Nephron (organoid): ENCODE data around the gene SDK2.

Experiments used
- H3K27ac Mint-ChIP-seq, 3 experiments: 2 replicates each; pipeline ENCODE4 v1.8.0; 2020; ENCODE audit warnings: mixed read lengths in 3 of 3, mild to moderate bottlenecking in 2 of 3, moderate library complexity in 1 of 3
- H3K27me3 Mint-ChIP-seq: 2 replicates; pipeline ENCODE4 v1.8.0; 2021; ENCODE audit warnings: low read depth, mild to moderate bottlenecking, moderate library complexity, mixed read lengths
- H3K36me3 Mint-ChIP-seq: 2 replicates; pipeline ENCODE4 v1.8.0; 2020; ENCODE audit warnings: low read depth, mixed read lengths
- H3K4me1 Mint-ChIP-seq: 2 replicates; pipeline ENCODE4 v1.8.0; 2020; ENCODE audit warnings: mixed read lengths
- H3K4me3 Mint-ChIP-seq, 3 experiments: 2 replicates each; pipeline ENCODE4 v1.8.0; 2020; ENCODE audit warnings: mild to moderate bottlenecking in 3 of 3, mixed read lengths in 3 of 3, moderate library complexity in 2 of 3
- H3K9me3 Mint-ChIP-seq: 2 replicates; pipeline ENCODE4 v1.8.0; 2020; ENCODE audit warnings: mixed read lengths
- TF ChIP-seq, protein P1 (sequence below), 3 experiments: fragments of 200-600 bp; sonication (generic); IDR thresholded peaks; one replicate each; pipeline ENCODE4 v1.5.0; 2021; ENCODE audit warnings: antibody characterized with exemption in 3 of 3; ENCODE audit not compliant: unreplicated experiment in 3 of 3

SDK2 gene

DNA sequence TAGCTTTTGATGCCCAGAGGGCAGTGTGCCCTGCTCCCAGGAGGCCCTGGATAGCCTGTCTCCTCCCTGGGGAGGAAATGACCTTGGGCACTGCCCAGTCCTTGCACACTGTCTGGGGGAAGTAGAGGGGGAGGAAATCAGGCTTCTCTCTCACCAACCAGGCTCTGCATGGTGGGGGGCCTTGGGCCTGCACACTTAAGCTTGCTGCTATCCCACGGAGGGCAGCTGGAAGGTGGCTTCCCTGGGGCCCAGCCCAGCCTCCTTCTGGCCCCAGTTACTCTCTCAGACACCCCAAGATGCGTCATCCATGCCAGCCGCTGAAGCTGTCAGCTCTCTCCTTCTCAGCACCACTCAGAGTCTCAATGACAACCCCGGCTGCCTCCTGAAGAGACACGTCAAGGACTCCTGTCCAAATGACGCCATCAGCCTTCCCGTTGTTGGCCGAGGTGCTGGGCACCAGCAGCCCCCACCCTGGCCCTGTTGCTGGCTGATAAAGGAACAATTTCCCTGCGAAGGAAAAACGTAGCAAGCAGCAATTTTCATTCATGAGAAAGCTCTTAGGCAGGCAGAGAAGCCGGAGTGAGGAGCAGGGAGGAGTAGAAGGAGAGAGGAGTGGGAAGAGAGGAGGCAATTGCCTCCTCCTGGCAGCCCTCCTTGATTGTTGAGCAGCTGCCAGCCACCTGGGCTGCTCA is 95.5 kb downstream of the SDK2 start:
- Mint-ChIP-seq H3K4me3 (no peak overlapping the region), H3K9me3 (no peaks in the 10 kb centered on the region), H3K27me3 (peaks cover 27% of the 10 kb centered on the region), H3K36me3 (no peaks in the 10 kb centered on the region), H3K4me1 (peaks cover 51% of the 10 kb centered on the region), H3K27ac (no peak overlapping the region)
- TF ChIP-seq, protein P1, sequence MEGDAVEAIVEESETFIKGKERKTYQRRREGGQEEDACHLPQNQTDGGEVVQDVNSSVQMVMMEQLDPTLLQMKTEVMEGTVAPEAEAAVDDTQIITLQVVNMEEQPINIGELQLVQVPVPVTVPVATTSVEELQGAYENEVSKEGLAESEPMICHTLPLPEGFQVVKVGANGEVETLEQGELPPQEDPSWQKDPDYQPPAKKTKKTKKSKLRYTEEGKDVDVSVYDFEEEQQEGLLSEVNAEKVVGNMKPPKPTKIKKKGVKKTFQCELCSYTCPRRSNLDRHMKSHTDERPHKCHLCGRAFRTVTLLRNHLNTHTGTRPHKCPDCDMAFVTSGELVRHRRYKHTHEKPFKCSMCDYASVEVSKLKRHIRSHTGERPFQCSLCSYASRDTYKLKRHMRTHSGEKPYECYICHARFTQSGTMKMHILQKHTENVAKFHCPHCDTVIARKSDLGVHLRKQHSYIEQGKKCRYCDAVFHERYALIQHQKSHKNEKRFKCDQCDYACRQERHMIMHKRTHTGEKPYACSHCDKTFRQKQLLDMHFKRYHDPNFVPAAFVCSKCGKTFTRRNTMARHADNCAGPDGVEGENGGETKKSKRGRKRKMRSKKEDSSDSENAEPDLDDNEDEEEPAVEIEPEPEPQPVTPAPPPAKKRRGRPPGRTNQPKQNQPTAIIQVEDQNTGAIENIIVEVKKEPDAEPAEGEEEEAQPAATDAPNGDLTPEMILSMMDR (IDR thresholded peaks at IDR 0.05; ENCODE audit: unreplicated experiment in 3 of 3), result no peak

DNA sequence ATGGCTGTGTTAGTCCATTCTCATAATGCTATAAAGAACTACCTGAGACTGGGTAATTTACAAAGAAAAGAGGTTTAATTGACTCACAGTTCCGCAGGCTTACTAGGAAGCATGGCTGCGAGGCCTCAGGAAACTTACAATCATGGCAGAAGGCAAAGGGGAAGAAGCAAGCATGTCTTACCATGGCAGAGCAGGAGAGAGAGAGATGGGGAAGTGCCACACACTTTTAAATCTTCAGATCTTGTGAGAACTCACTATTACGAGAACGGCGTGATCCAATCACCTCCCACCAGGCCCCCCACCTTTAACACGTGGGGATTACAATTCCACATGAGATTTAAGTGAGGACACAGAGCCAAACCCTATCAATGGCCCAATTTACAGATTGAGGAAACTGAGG is 96.5 kb downstream of the SDK2 start:
- Mint-ChIP-seq H3K4me1 (peaks cover 50% of the 10 kb centered on the region), H3K27ac (no peak overlapping the region), H3K36me3 (no peaks in the 10 kb centered on the region), H3K4me3 (no peak overlapping the region), H3K27me3 (peaks cover 33% of the 10 kb centered on the region), H3K9me3 (no peaks in the 10 kb centered on the region)
- TF ChIP-seq, protein P1 (IDR thresholded peaks at IDR 0.05; ENCODE audit: unreplicated experiment in 3 of 3), result no peak

DNA sequence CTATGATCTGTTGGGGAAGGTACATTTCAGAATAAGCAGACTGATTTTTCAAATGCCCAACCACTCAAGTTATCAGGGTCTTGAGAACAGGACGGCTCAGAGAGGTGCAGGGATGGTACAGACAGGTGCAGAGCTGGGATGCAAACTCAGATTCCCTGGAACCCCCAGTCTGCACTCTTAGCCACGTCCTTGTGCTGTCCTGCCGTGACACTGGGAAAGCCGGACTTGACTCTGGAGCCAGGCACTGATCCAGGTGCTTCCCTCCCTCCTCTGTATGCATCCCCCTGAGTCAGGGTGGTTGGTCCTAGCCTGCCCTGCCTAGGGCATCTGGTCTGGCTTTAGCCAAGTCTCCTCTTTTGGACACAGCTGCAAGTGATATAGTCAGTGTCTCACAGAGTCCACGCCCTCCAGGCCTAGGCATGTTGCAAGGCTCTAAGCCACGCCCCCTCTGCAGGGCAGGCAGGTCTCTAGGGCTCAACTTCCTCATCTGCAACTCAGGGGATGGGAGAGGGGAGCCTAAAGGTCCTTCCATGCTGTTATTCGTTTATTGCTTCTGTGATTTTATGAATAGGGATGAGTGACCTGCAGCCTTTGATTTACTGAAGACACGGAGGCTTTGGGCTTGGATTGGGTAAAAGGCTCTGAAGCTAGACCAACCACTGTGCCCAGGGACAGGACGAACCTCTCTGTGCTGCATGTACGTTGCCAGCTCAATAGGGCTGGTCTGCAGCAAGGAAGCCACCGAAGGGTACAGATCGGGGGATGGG is 97.3 kb downstream of the SDK2 start:
- Mint-ChIP-seq H3K27me3 (peaks cover 33% of the 10 kb centered on the region), H3K36me3 (no peaks in the 10 kb centered on the region), H3K4me1 (peaks cover 41% of the 10 kb centered on the region), H3K9me3 (no peaks in the 10 kb centered on the region), H3K27ac (no peak overlapping the region), H3K4me3 (no peak overlapping the region)
- TF ChIP-seq, protein P1 (IDR thresholded peaks at IDR 0.05; ENCODE audit: unreplicated experiment in 3 of 3), result no peak

DNA sequence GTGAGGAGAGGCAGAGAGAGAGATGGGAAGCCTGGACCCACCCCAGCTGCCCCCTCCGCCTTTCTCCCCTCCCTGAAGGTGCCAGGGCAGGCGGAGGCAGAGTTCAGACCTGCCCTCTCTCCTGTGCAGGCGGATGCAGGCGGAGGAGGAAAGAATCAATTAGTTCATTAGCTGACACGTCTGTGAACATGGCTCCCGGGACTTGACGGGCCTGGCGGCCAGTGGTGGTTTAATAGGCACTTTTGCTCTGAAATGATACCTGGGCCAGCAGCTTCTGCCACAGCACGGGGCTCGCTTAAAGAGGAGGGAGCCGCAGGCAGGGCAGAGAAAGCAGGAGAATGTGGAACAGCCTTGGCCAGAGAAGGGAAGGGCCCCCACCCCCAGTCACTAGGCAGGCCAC is 98.1 kb downstream of the SDK2 start:
- Mint-ChIP-seq H3K27ac (no peak overlapping the region), H3K27me3 (peaks cover 33% of the 10 kb centered on the region), H3K36me3 (no peaks in the 10 kb centered on the region), H3K9me3 (no peaks in the 10 kb centered on the region), H3K4me3 (no peak overlapping the region), H3K4me1 (peaks cover 33% of the 10 kb centered on the region)
- TF ChIP-seq, protein P1 (IDR thresholded peaks at IDR 0.05; ENCODE audit: unreplicated experiment in 3 of 3), result no peak

DNA sequence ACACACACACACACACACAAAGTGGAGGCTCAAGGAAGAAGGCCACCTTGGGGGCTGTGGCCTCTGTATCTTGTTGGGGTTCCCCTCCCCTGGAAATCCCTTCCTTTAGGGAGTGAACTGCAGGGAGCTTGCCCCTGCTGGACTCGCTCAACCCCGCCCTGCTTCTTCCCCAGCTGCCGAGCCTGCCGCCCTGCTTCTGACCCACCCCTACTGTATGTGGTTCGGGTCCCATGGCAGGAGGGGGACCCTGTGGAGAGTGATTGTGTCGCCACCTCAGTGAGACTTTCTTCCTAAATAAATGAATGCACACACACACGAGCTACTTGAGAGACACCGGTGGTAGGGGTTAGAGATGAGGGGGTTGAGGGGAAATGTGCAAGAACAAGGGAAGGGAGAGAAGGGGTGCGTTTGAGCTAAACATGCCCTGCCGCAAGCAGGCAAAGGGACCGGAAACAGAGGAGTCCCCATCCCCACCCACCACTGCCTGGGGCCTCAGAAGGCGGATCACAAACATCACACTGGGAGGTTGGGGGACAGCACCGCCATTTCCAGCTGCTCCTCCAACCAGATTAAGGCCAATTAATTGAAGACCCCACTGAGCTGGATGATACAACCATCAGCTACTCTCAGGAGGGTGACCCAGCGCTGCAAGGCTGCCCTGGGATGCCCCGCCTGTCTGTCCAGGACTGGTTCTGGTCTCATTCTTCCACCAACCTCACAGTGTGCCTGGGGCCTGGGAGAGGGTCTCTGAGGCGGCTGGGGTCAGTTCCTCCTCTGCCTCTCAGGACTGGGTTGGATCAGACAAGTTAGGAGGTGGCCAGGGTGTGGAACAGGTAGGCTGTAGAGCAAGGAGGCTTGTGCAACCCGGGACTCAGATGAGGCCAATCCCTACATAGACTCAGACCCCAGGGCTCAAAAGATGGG is 98.9 kb downstream of the SDK2 start:
- H3K27ac Mint-ChIP-seq, result no peak overlapping the region
- H3K36me3 Mint-ChIP-seq, result no peaks in the 10 kb centered on the region
- H3K9me3 Mint-ChIP-seq, result no peaks in the 10 kb centered on the region
- H3K27me3 Mint-ChIP-seq, result peaks cover 27% of the 10 kb centered on the region
- TF ChIP-seq, protein P1 (IDR thresholded peaks at IDR 0.05; ENCODE audit: unreplicated experiment in 3 of 3), result no peak
- peaks cover 26% of the 10 kb centered on the region for H3K4me1 Mint-ChIP-seq
- H3K4me3 Mint-ChIP-seq, result no peak overlapping the region
